ENCODE data around the gene SEH1L. TPM values are rescaled to one million over a fixed set of nuclear protein-coding genes. Genes with fewer than 3 reads are reported as not detected.
A peak's percentile ranks its signal among the peaks of the same experiment; 100 is the strongest.
"Not testable (repeated sequence)": the region's sequence is repeated elsewhere in the genome, so short reads cannot be mapped to it uniquely, and the experiment has no call there.

The SEH1L gene
- total and polyA plus RNA-seq, 4 donors: 22.8 to 37.1 (median 31.7) TPM

- DNase-seq (ENCODE audit: low read depth in 4 of 6, low spot score in 6 of 6): peak; percentile 95 to 99 (median 96)
- H3K27ac ChIP-seq (ENCODE audit: low read depth, low read length): peak within 1 kb of the TSS; percentile 75
- no peaks in the 10 kb centered on the region for H3K36me3 ChIP-seq (ENCODE audit: control insufficient read depth, insufficient read depth, low read length)
- peak within 1 kb of the TSS; percentile 82 for H3K4me3 ChIP-seq (ENCODE audit: low read depth, low read length)
- under 1% methylated on average over 71 of the region's 73 CpGs for WGBS (ENCODE audit: insufficient coverage)
- H3K9me3 ChIP-seq (ENCODE audit: control insufficient read depth, insufficient read depth, low read length): no peaks in the 10 kb centered on the region
- H3K27me3 ChIP-seq (ENCODE audit: control insufficient read depth, insufficient read depth, low read length): no peaks in the 10 kb centered on the region
- H3K4me1 ChIP-seq (ENCODE audit: control insufficient read depth, insufficient read depth, low read length): no peaks in the 10 kb centered on the region
Measured at GRCh38 chr18:12990967-12991820, 43.4 kb downstream of the SEH1L start, which contains the start of gene CEP192. TSS of gene CEP192 (plus strand) at chr18:12991362. CDS start at chr18:12999425, 8,063 bp downstream.

- H3K9me3 ChIP-seq (ENCODE audit: control insufficient read depth, insufficient read depth, low read length): no peaks in the 10 kb centered on the region
- WGBS (ENCODE audit: insufficient coverage): no CpG with 5 or more reads among the region's 7 CpGs
- H3K27me3 ChIP-seq (ENCODE audit: control insufficient read depth, insufficient read depth, low read length): no peaks in the 10 kb centered on the region
- peak overlapping the region; percentile 82 for H3K4me3 ChIP-seq (ENCODE audit: low read depth, low read length)
- H3K27ac ChIP-seq (ENCODE audit: low read depth, low read length): peak overlapping the region; percentile 75
- no peaks in the 10 kb centered on the region for H3K4me1 ChIP-seq (ENCODE audit: control insufficient read depth, insufficient read depth, low read length)
- H3K36me3 ChIP-seq (ENCODE audit: control insufficient read depth, insufficient read depth, low read length): no peaks in the 10 kb centered on the region
- DNase-seq (ENCODE audit: low read depth in 4 of 6, low spot score in 6 of 6): no peak
Measured at GRCh38 chr18:12991821-12992179, 44.0 kb downstream of the SEH1L start.

GRCh38 chr18:12993439-12993838, 45.6 kb downstream of the SEH1L start:
- 73% methylated on average over 1 of the region's 2 CpGs for WGBS (ENCODE audit: insufficient coverage)
- Histone ChIP-seq H3K27ac (ENCODE audit: low read depth, low read length) (no peak overlapping the region), H3K4me3 (ENCODE audit: low read depth, low read length) (no peak overlapping the region), H3K27me3 (ENCODE audit: control insufficient read depth, insufficient read depth, low read length) (no peaks in the 10 kb centered on the region), H3K4me1 (ENCODE audit: control insufficient read depth, insufficient read depth, low read length) (no peaks in the 10 kb centered on the region), H3K36me3 (ENCODE audit: control insufficient read depth, insufficient read depth, low read length) (no peaks in the 10 kb centered on the region), H3K9me3 (ENCODE audit: control insufficient read depth, insufficient read depth, low read length) (no peaks in the 10 kb centered on the region)
- no peak for DNase-seq (ENCODE audit: low read depth in 4 of 6, low spot score in 6 of 6)

- WGBS (ENCODE audit: insufficient coverage): no CpG with 5 or more reads among the region's 2 CpGs
- no peaks in the 10 kb centered on the region for H3K9me3 ChIP-seq (ENCODE audit: control insufficient read depth, insufficient read depth, low read length)
- peaks cover under 1% of the 10 kb centered on the region for H3K36me3 ChIP-seq (ENCODE audit: control insufficient read depth, insufficient read depth, low read length)
- H3K4me3 ChIP-seq (ENCODE audit: low read depth, low read length): no peak overlapping the region
- no peak for DNase-seq (ENCODE audit: low read depth in 4 of 6, low spot score in 6 of 6)
- no peaks in the 10 kb centered on the region for H3K4me1 ChIP-seq (ENCODE audit: control insufficient read depth, insufficient read depth, low read length)
- no peaks in the 10 kb centered on the region for H3K27me3 ChIP-seq (ENCODE audit: control insufficient read depth, insufficient read depth, low read length)
- no peak overlapping the region for H3K27ac ChIP-seq (ENCODE audit: low read depth, low read length)
Measured at GRCh38 chr18:12995424-12995823, 47.6 kb downstream of the SEH1L start.

GRCh38 chr18:12995952-12996477, 48.2 kb downstream of the SEH1L start:
- Histone ChIP-seq H3K27ac (ENCODE audit: low read depth, low read length) (no peak overlapping the region), H3K4me1 (ENCODE audit: control insufficient read depth, insufficient read depth, low read length) (no peaks in the 10 kb centered on the region), H3K9me3 (ENCODE audit: control insufficient read depth, insufficient read depth, low read length) (no peaks in the 10 kb centered on the region), H3K36me3 (ENCODE audit: control insufficient read depth, insufficient read depth, low read length) (peaks cover 4% of the 10 kb centered on the region), H3K27me3 (ENCODE audit: control insufficient read depth, insufficient read depth, low read length) (no peaks in the 10 kb centered on the region), H3K4me3 (ENCODE audit: low read depth, low read length) (no peak overlapping the region)
- WGBS (ENCODE audit: insufficient coverage): 90% methylated on average over 6 of the region's 6 CpGs
- no peak for DNase-seq (ENCODE audit: low read depth in 4 of 6, low spot score in 6 of 6)

GRCh38 chr18:12996661-12997292, 49.0 kb downstream of the SEH1L start:
- Histone ChIP-seq H3K9me3 (ENCODE audit: control insufficient read depth, insufficient read depth, low read length) (no peaks in the 10 kb centered on the region), H3K27me3 (ENCODE audit: control insufficient read depth, insufficient read depth, low read length) (no peaks in the 10 kb centered on the region), H3K36me3 (ENCODE audit: control insufficient read depth, insufficient read depth, low read length) (peaks cover 7% of the 10 kb centered on the region), H3K27ac (ENCODE audit: low read depth, low read length) (no peak overlapping the region), H3K4me3 (ENCODE audit: low read depth, low read length) (no peak overlapping the region), H3K4me1 (ENCODE audit: control insufficient read depth, insufficient read depth, low read length) (no peaks in the 10 kb centered on the region)
- 96% methylated on average over 7 of the region's 10 CpGs for WGBS (ENCODE audit: insufficient coverage)
- no peak for DNase-seq (ENCODE audit: low read depth in 4 of 6, low spot score in 6 of 6)

- H3K4me3 ChIP-seq (ENCODE audit: low read depth, low read length); DNase-seq (ENCODE audit: low read depth in 4 of 6, low spot score in 6 of 6); H3K36me3 ChIP-seq (ENCODE audit: control insufficient read depth, insufficient read depth, low read length); H3K27ac ChIP-seq (ENCODE audit: low read depth, low read length); H3K4me1 ChIP-seq (ENCODE audit: control insufficient read depth, insufficient read depth, low read length); H3K9me3 ChIP-seq (ENCODE audit: control insufficient read depth, insufficient read depth, low read length); H3K27me3 ChIP-seq (ENCODE audit: control insufficient read depth, insufficient read depth, low read length): not testable (repeated sequence)
- no CpG with 5 or more reads among the region's 2 CpGs for WGBS (ENCODE audit: insufficient coverage)
Measured at GRCh38 chr18:12997330-12997729, 49.5 kb downstream of the SEH1L start.

- no CpG with 5 or more reads among the region's 6 CpGs for WGBS (ENCODE audit: insufficient coverage)
- H3K27ac ChIP-seq (ENCODE audit: low read depth, low read length): no peak overlapping the region
- H3K4me1 ChIP-seq (ENCODE audit: control insufficient read depth, insufficient read depth, low read length): no peaks in the 10 kb centered on the region
- no peaks in the 10 kb centered on the region for H3K27me3 ChIP-seq (ENCODE audit: control insufficient read depth, insufficient read depth, low read length)
- no peaks in the 10 kb centered on the region for H3K9me3 ChIP-seq (ENCODE audit: control insufficient read depth, insufficient read depth, low read length)
- no peak for DNase-seq (ENCODE audit: low read depth in 4 of 6, low spot score in 6 of 6)
- no peak overlapping the region for H3K4me3 ChIP-seq (ENCODE audit: low read depth, low read length)
- H3K36me3 ChIP-seq (ENCODE audit: control insufficient read depth, insufficient read depth, low read length): peaks cover 8% of the 10 kb centered on the region
Measured at GRCh38 chr18:12998332-12999060, 50.7 kb downstream of the SEH1L start.

- Histone ChIP-seq H3K9me3 (ENCODE audit: control insufficient read depth, insufficient read depth, low read length) (no peaks in the 10 kb centered on the region), H3K27me3 (ENCODE audit: control insufficient read depth, insufficient read depth, low read length) (no peaks in the 10 kb centered on the region), H3K4me3 (ENCODE audit: low read depth, low read length) (no peak overlapping the region), H3K4me1 (ENCODE audit: control insufficient read depth, insufficient read depth, low read length) (no peaks in the 10 kb centered on the region), H3K36me3 (ENCODE audit: control insufficient read depth, insufficient read depth, low read length) (peaks cover 12% of the 10 kb centered on the region), H3K27ac (ENCODE audit: low read depth, low read length) (no peak overlapping the region)
- WGBS (ENCODE audit: insufficient coverage): 59% methylated on average over 7 of the region's 7 CpGs
- DNase-seq (ENCODE audit: low read depth in 4 of 6, low spot score in 6 of 6): peak in 2 of 6 donors; percentile 45 to 62
Measured at GRCh38 chr18:13003466-13003896, 55.7 kb downstream of the SEH1L start.
